NCI-H2196 (cell line): Measurements from ENCODE around the gene ASB13.
"Not testable (repeated sequence)": the region's sequence is repeated elsewhere in the genome, so short reads cannot be mapped to it uniquely, and the experiment has no call there.

Experiments used
- DNase-seq: peaks from one replicate; lab custom pipeline; 2025; ENCODE audit not compliant: unreplicated experiment; lab: John Stamatoyannopoulos, UW

Gene ASB13

GRCh38 chr10:5608608-5609220 is 57.7 kb downstream of the ASB13 start:
- DNase-seq, result no peak

- no peak for DNase-seq
Observed at GRCh38 chr10:5607594-5607993, 58.8 kb downstream of the ASB13 start.

- no peak for DNase-seq
Observed at GRCh38 chr10:5606864-5607263, 59.5 kb downstream of the ASB13 start.

GRCh38 chr10:5606321-5606720 is 60.1 kb downstream of the ASB13 start:
- no peak for DNase-seq

- DNase-seq, result no peak
Observed at GRCh38 chr10:5604961-5605360, 61.4 kb downstream of the ASB13 start.

- DNase-seq, result no peak
Observed at GRCh38 chr10:5604236-5604925, 62.0 kb downstream of the ASB13 start.

- no peak for DNase-seq
Observed at GRCh38 chr10:5603848-5604170, 62.6 kb downstream of the ASB13 start.

- no peak for DNase-seq
Observed at GRCh38 chr10:5603091-5603847, 63.1 kb downstream of the ASB13 start.

GRCh38 chr10:5601826-5602495 is 64.4 kb downstream of the ASB13 start:
- no peak for DNase-seq

- DNase-seq, result no peak
Observed at GRCh38 chr10:5600908-5601307, 65.5 kb downstream of the ASB13 start.

GRCh38 chr10:5599613-5600520 is 66.5 kb downstream of the ASB13 start:
- no peak for DNase-seq

- DNase-seq, result no peak
Observed at GRCh38 chr10:5598085-5598690, 68.2 kb downstream of the ASB13 start.

GRCh38 chr10:5596611-5597341 is 69.6 kb downstream of the ASB13 start:
- DNase-seq, result no peak

- no peak for DNase-seq
Observed at GRCh38 chr10:5595994-5596471, 70.4 kb downstream of the ASB13 start.

- DNase-seq, result no peak
Observed at GRCh38 chr10:5595591-5595990, 70.8 kb downstream of the ASB13 start.

GRCh38 chr10:5595095-5595494 is 71.3 kb downstream of the ASB13 start:
- DNase-seq, result no peak

GRCh38 chr10:5594271-5595049 is 71.9 kb downstream of the ASB13 start:
- no peak for DNase-seq

- not testable (repeated sequence) for DNase-seq
Observed at GRCh38 chr10:5593347-5593746, 73.0 kb downstream of the ASB13 start.

- DNase-seq, result no peak
Observed at GRCh38 chr10:5592070-5592469, 74.3 kb downstream of the ASB13 start.
